ENCODE results near the gene TRIM4. TPM values are rescaled to one million over a fixed set of nuclear protein-coding genes. Genes with fewer than 3 reads are reported as not detected.

Gene TRIM4
- total and polyA plus RNA-seq, 2 experiments from 2014 or later, result 20.2 to 27.2 TPM

DNA sequence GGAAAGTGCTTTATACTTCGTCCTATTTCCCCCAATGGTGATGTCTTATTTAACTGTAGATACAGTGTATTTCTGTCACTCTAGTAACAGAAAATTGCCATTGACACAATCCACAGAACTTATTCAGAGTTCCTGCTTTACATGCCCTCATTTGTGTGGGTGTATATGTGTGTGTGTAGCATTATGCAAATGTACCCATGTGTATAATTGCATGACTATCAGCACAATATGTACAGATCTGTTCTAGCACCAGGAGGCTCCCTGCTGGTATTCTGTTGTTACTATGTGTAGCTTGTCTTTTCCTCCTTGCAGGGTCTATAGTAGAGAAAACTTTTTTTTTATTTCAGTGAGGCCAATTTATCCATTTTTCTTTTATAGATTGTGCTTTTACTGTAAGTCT lies 75.0 kb downstream of the TRIM4 start:
- in situ Hi-C loops (cut with MboI), result no loop called here
- Histone ChIP-seq H3K4me2 (ENCODE audit: unreplicated experiment) (no peak overlapping the region), H3K27me3 (replicated peaks; ENCODE audit: insufficient read depth) (peaks cover 36% of the 10 kb centered on the region), H3K9ac (no peak overlapping the region), H3K36me3 (ENCODE audit: low read depth) (no peaks in the 10 kb centered on the region), H2AFZ (no peak overlapping the region), H3K9me2 (ENCODE audit: insufficient read depth) (no peaks in the 10 kb centered on the region), H3K4me1 (ENCODE audit: insufficient read depth) (no peaks in the 10 kb centered on the region), H3K9me3 (ENCODE audit: low read depth) (no peaks in the 10 kb centered on the region), H4K20me1 (ENCODE audit: insufficient read depth) (no peaks in the 10 kb centered on the region), H3F3A (ENCODE audit: insufficient read depth) (no peaks in the 10 kb centered on the region), H3K27ac (no peak overlapping the region), H3K79me2 (ENCODE audit: insufficient read depth) (no peaks in the 10 kb centered on the region), H3K4me3 (no peak overlapping the region)
- 19 to 27% methylated on average over 1 of the region's 1 CpG for WGBS, 2 experiments (ENCODE audit: low coverage in 1 of 2, low lambda C conversion rate in 2 of 2, missing lambda C conversion rate in 2 of 2)
- no peak for DNase-seq
- TF ChIP-seq EZH2 (IDR thresholded peaks at IDR 0.05; ENCODE audit: insufficient read depth, poor library complexity, severe bottlenecking) (no peak), EZH2phosphoT487 (IDR thresholded peaks at IDR 0.05; ENCODE audit: insufficient read depth, low read depth) (no peak)

DNA sequence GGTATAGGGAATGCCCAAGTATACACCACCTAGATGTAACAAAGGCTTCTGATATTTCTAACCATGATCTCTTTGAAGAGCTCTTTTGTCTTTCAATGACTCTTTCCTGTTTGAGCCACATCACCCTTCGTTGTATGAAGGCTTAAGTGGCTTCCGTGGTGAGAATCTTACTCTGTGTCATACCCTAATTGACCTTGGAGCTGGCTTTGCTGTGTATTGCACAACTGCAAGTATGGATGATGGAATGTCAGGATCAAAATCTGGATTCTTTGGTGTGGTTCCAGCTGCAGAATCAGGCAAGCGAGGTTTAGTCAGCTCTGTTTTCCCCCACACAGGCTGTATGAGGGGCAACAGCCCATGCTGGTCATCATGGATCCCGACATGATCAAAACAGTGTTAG lies 75.5 kb downstream of the TRIM4 start:
- H4K20me1 ChIP-seq (ENCODE audit: insufficient read depth), result no peaks in the 10 kb centered on the region
- H3K4me3 ChIP-seq, result no peak overlapping the region
- peak; percentile 5 for DNase-seq
- in situ Hi-C loops (cut with MboI), result no loop called here
- no peaks in the 10 kb centered on the region for H3K9me3 ChIP-seq (ENCODE audit: low read depth)
- H3K27ac ChIP-seq, result no peak overlapping the region
- H3K9ac ChIP-seq, result no peak overlapping the region
- H3K4me1 ChIP-seq (ENCODE audit: insufficient read depth), result no peaks in the 10 kb centered on the region
- TF ChIP-seq EZH2 (IDR thresholded peaks at IDR 0.05; ENCODE audit: insufficient read depth, poor library complexity, severe bottlenecking) (no peak), EZH2phosphoT487 (IDR thresholded peaks at IDR 0.05; ENCODE audit: insufficient read depth, low read depth) (no peak)
- peaks cover 36% of the 10 kb centered on the region for H3K27me3 ChIP-seq (replicated peaks; ENCODE audit: insufficient read depth)
- H3K9me2 ChIP-seq (ENCODE audit: insufficient read depth), result no peaks in the 10 kb centered on the region
- no peaks in the 10 kb centered on the region for H3K79me2 ChIP-seq (ENCODE audit: insufficient read depth)
- WGBS, 2 experiments (ENCODE audit: low coverage in 1 of 2, low lambda C conversion rate in 2 of 2, missing lambda C conversion rate in 2 of 2), result 37 to 47% methylated on average over 4 of the region's 4 CpGs
- H2AFZ ChIP-seq, result no peak overlapping the region
- no peaks in the 10 kb centered on the region for H3K36me3 ChIP-seq (ENCODE audit: low read depth)
- no peak overlapping the region for H3K4me2 ChIP-seq (ENCODE audit: unreplicated experiment)
- H3F3A ChIP-seq (ENCODE audit: insufficient read depth), result no peaks in the 10 kb centered on the region

DNA sequence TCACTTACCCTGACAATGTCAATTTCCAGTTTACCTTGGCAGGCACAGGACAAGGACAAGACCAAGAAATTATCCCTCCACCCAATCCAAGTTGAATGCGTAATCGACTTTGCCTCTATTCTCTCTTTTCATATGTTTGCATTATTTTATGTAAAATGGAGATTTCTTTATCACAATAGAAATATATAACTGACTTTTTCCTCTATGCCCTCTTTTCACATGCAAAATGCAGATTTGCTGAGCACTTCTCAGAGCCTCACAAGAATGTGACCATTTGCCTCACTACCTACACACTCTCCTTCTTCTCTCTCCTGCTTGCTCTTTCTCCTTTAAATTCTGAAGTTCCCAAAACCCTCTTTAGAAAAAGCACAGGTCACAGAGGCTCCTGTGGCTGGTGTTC lies 76.4 kb downstream of the TRIM4 start:
- Histone ChIP-seq H3K27me3 (replicated peaks; ENCODE audit: insufficient read depth) (peaks cover 38% of the 10 kb centered on the region), H3K9me2 (ENCODE audit: insufficient read depth) (no peaks in the 10 kb centered on the region), H3K4me1 (ENCODE audit: insufficient read depth) (no peaks in the 10 kb centered on the region), H3K9me3 (ENCODE audit: low read depth) (no peaks in the 10 kb centered on the region), H2AFZ (no peak overlapping the region), H3K4me3 (no peak overlapping the region), H3K27ac (no peak overlapping the region), H3K36me3 (ENCODE audit: low read depth) (no peaks in the 10 kb centered on the region), H3K79me2 (ENCODE audit: insufficient read depth) (no peaks in the 10 kb centered on the region), H3K9ac (no peak overlapping the region), H3K4me2 (ENCODE audit: unreplicated experiment) (no peak overlapping the region), H4K20me1 (ENCODE audit: insufficient read depth) (no peaks in the 10 kb centered on the region), H3F3A (ENCODE audit: insufficient read depth) (no peaks in the 10 kb centered on the region)
- DNase-seq, result no peak
- 81 to 93% methylated on average over 2 of the region's 2 CpGs for WGBS, 2 experiments (ENCODE audit: low coverage in 1 of 2, low lambda C conversion rate in 2 of 2, missing lambda C conversion rate in 2 of 2)
- in situ Hi-C loops (cut with MboI), result no loop called here
- TF ChIP-seq EZH2 (IDR thresholded peaks at IDR 0.05; ENCODE audit: insufficient read depth, poor library complexity, severe bottlenecking) (no peak), EZH2phosphoT487 (IDR thresholded peaks at IDR 0.05; ENCODE audit: insufficient read depth, low read depth) (no peak)

Small RNA genes lying within 50 kb of the gene (small RNA-seq; reads per million reads assigned to genes)
- gene AC011904.1 (ENCODE audit: low read depth, low replicate concordance), result not detected
- gene CYP3A52P (ENCODE audit: low read depth, low replicate concordance), result not detected
- gene RF00019 (ENCODE audit: low read depth, low replicate concordance), result not detected
- gene RF00561 (ENCODE audit: low read depth, low replicate concordance), result not detected

Other genes with a start within 250 kb of the TRIM4 start
- not detected in 2 replicates for gene CYP3A5, start 239.5 kb downstream of the TRIM4 start, total RNA-seq (2014; rRNA removed; shearing (Covaris generic))
- gene CYP3A5, start 239.5 kb downstream of the TRIM4 start, polyA plus RNA-seq (2016; fragmentation: Nextera tagmentation; extraction: Ambion mirVana), result 0.26 and 0.33 TPM in 2 replicates
- gene CYP3A7, start 184.3 kb downstream of the TRIM4 start, total RNA-seq (2014; rRNA removed; shearing (Covaris generic)), result not detected in 2 replicates
- gene CYP3A7, start 184.3 kb downstream of the TRIM4 start, polyA plus RNA-seq (2016; fragmentation: Nextera tagmentation; extraction: Ambion mirVana), result not detected in 2 replicates
- not detected in 2 replicates for gene CYP3A4, start 135.3 kb downstream of the TRIM4 start, total RNA-seq (2014; rRNA removed; shearing (Covaris generic))
- gene CYP3A4, start 135.3 kb downstream of the TRIM4 start, polyA plus RNA-seq (2016; fragmentation: Nextera tagmentation; extraction: Ambion mirVana), result not detected in 2 replicates
- not detected in 2 replicates for gene CYP3A43, start 91.5 kb downstream of the TRIM4 start, total RNA-seq (2014; rRNA removed; shearing (Covaris generic))
- not detected in 2 replicates for gene CYP3A43, start 91.5 kb downstream of the TRIM4 start, polyA plus RNA-seq (2016; fragmentation: Nextera tagmentation; extraction: Ambion mirVana)
- gene OR2AE1, start 42.5 kb downstream of the TRIM4 start, total RNA-seq (2014; rRNA removed; shearing (Covaris generic)), result not detected in 2 replicates
- gene OR2AE1, start 42.5 kb downstream of the TRIM4 start, polyA plus RNA-seq (2016; fragmentation: Nextera tagmentation; extraction: Ambion mirVana), result not detected in 2 replicates
- gene GJC3, start 10.1 kb upstream of the TRIM4 start, total RNA-seq (2014; rRNA removed; shearing (Covaris generic)), result not detected in 2 replicates
- not detected in 2 replicates for gene GJC3, start 10.1 kb upstream of the TRIM4 start, polyA plus RNA-seq (2016; fragmentation: Nextera tagmentation; extraction: Ambion mirVana)
- gene AZGP1, start 56.5 kb upstream of the TRIM4 start, total RNA-seq (2014; rRNA removed; shearing (Covaris generic)), result not detected in 2 replicates
- gene AZGP1, start 56.5 kb upstream of the TRIM4 start, polyA plus RNA-seq (2016; fragmentation: Nextera tagmentation; extraction: Ambion mirVana), result not detected in 2 replicates
- 17.8 and 21.9 TPM in 2 replicates for gene ZKSCAN1, start 96.1 kb upstream of the TRIM4 start, total RNA-seq (2014; rRNA removed; shearing (Covaris generic))
- gene ZKSCAN1, start 96.1 kb upstream of the TRIM4 start, polyA plus RNA-seq (2016; fragmentation: Nextera tagmentation; extraction: Ambion mirVana), result 33.7 and 37.0 TPM in 2 replicates
- 3.4 and 6.3 TPM in 2 replicates for gene ZSCAN21, start 130.2 kb upstream of the TRIM4 start, total RNA-seq (2014; rRNA removed; shearing (Covaris generic))
- gene ZSCAN21, start 130.2 kb upstream of the TRIM4 start, polyA plus RNA-seq (2016; fragmentation: Nextera tagmentation; extraction: Ambion mirVana), result 7.9 and 8.2 TPM in 2 replicates
- 13.8 and 24.9 TPM in 2 replicates for gene ZNF3, start 162.2 kb upstream of the TRIM4 start, total RNA-seq (2014; rRNA removed; shearing (Covaris generic))
- 13.3 and 15.0 TPM in 2 replicates for gene ZNF3, start 162.2 kb upstream of the TRIM4 start, polyA plus RNA-seq (2016; fragmentation: Nextera tagmentation; extraction: Ambion mirVana)
- gene COPS6, start 169.4 kb upstream of the TRIM4 start, total RNA-seq (2014; rRNA removed; shearing (Covaris generic)), result 59.1 and 79.1 TPM in 2 replicates
- 214 and 223 TPM in 2 replicates for gene COPS6, start 169.4 kb upstream of the TRIM4 start, polyA plus RNA-seq (2016; fragmentation: Nextera tagmentation; extraction: Ambion mirVana)
- 61.3 and 93.1 TPM in 2 replicates for gene MCM7, start 181.9 kb upstream of the TRIM4 start, total RNA-seq (2014; rRNA removed; shearing (Covaris generic))
- gene MCM7, start 181.9 kb upstream of the TRIM4 start, polyA plus RNA-seq (2016; fragmentation: Nextera tagmentation; extraction: Ambion mirVana), result 49.6 and 53.7 TPM in 2 replicates
- 13.7 and 16.2 TPM in 2 replicates for gene AP4M1, start 182.1 kb upstream of the TRIM4 start, total RNA-seq (2014; rRNA removed; shearing (Covaris generic))
- gene AP4M1, start 182.1 kb upstream of the TRIM4 start, polyA plus RNA-seq (2016; fragmentation: Nextera tagmentation; extraction: Ambion mirVana), result 18.7 and 19.4 TPM in 2 replicates
- 40.5 and 69.8 TPM in 2 replicates for gene TAF6, start 199.8 kb upstream of the TRIM4 start, total RNA-seq (2014; rRNA removed; shearing (Covaris generic))
- gene TAF6, start 199.8 kb upstream of the TRIM4 start, polyA plus RNA-seq (2016; fragmentation: Nextera tagmentation; extraction: Ambion mirVana), result 53.0 and 55.2 TPM in 2 replicates
- gene CNPY4, start 200.1 kb upstream of the TRIM4 start, total RNA-seq (2014; rRNA removed; shearing (Covaris generic)), result 26.2 and 37.8 TPM in 2 replicates
- 26.9 and 29.9 TPM in 2 replicates for gene CNPY4, start 200.1 kb upstream of the TRIM4 start, polyA plus RNA-seq (2016; fragmentation: Nextera tagmentation; extraction: Ambion mirVana)
- gene MBLAC1, start 207.4 kb upstream of the TRIM4 start, total RNA-seq (2014; rRNA removed; shearing (Covaris generic)), result 0.43 and 1.9 TPM in 2 replicates
- 1.3 TPM in 2 replicates for gene MBLAC1, start 207.4 kb upstream of the TRIM4 start, polyA plus RNA-seq (2016; fragmentation: Nextera tagmentation; extraction: Ambion mirVana)
- 49.4 and 54.0 TPM in 2 replicates for gene LAMTOR4, start 229.4 kb upstream of the TRIM4 start, total RNA-seq (2014; rRNA removed; shearing (Covaris generic))
- 92.2 and 96.7 TPM in 2 replicates for gene LAMTOR4, start 229.4 kb upstream of the TRIM4 start, polyA plus RNA-seq (2016; fragmentation: Nextera tagmentation; extraction: Ambion mirVana)
- 7.0 and 11.8 TPM in 2 replicates for gene TRAPPC14, start 239.2 kb upstream of the TRIM4 start, total RNA-seq (2014; rRNA removed; shearing (Covaris generic))
- gene TRAPPC14, start 239.2 kb upstream of the TRIM4 start, polyA plus RNA-seq (2016; fragmentation: Nextera tagmentation; extraction: Ambion mirVana), result 5.1 and 5.8 TPM in 2 replicates
- gene GAL3ST4, start 249.1 kb upstream of the TRIM4 start, total RNA-seq (2014; rRNA removed; shearing (Covaris generic)), result 0.51 and 1.6 TPM in 2 replicates
- 1.5 TPM in 2 replicates for gene GAL3ST4, start 249.1 kb upstream of the TRIM4 start, polyA plus RNA-seq (2016; fragmentation: Nextera tagmentation; extraction: Ambion mirVana)